Mesodermal cell (in vitro differentiated cells): Measurements from ENCODE around the gene GAB2.

Source experiments
- H3K27ac ChIP-seq: 2 replicates; pipeline ENCODE4 v1.7.0; 2013; ENCODE audit warnings: mild to moderate bottlenecking, low read depth, low read length, moderate library complexity; ENCODE audit not compliant: severe bottlenecking
- H3K36me3 ChIP-seq: 2 replicates; pipeline ENCODE4 v1.7.1; 2013; ENCODE audit warnings: mild to moderate bottlenecking, low read length, moderate library complexity; ENCODE audit not compliant: control insufficient read depth, insufficient read depth
- H3K4me1 ChIP-seq: one replicate; pipeline ENCODE4 v1.7.1; 2013; ENCODE audit warnings: mild to moderate bottlenecking, low read length; ENCODE audit not compliant: insufficient read depth, control insufficient read depth, poor library complexity, severe bottlenecking
- H3K4me3 ChIP-seq: 2 replicates; pipeline ENCODE4 v1.7.0; 2013; ENCODE audit warnings: low read length, control low read depth, mild to moderate bottlenecking; ENCODE audit not compliant: insufficient read depth, poor library complexity, severe bottlenecking; ENCODE audit errors: extremely low read depth
- H3K9me3 ChIP-seq: 2 replicates; pipeline ENCODE4 v1.7.1; 2013; ENCODE audit warnings: mild to moderate bottlenecking, low read length, moderate library complexity; ENCODE audit not compliant: control insufficient read depth
- WGBS, 2 experiments: methylation state at CpG; one replicate each; pipeline ENCODE4 v1.1.5; 2013; ENCODE audit warnings: missing lambda C conversion rate in 2 of 2; ENCODE audit not compliant: insufficient coverage in 2 of 2; 5-methylcytosine and 5-hydroxymethylcytosine counted together

The GAB2 gene

GRCh38 chr11:78450866-78451265 is 33.2 kb upstream of the GAB2 start:
- WGBS, 2 experiments, result 94 to 100% methylated on average over 1 to 2 of the region's 2 CpGs
- no peak overlapping the region for H3K4me3 ChIP-seq

GRCh38 chr11:78449866-78450265 is 32.2 kb upstream of the GAB2 start:
- H3K36me3 ChIP-seq, result no peaks in the 10 kb centered on the region
- no peaks in the 10 kb centered on the region for H3K4me1 ChIP-seq
- WGBS, 2 experiments, result 93 to 96% methylated on average over 3 of the region's 4 CpGs
- no peak overlapping the region for H3K4me3 ChIP-seq
- H3K9me3 ChIP-seq, result no peaks in the 10 kb centered on the region
- H3K27ac ChIP-seq, result no peak overlapping the region

More at GRCh38 chr11:78450866-78451265, 33.2 kb upstream of the GAB2 start:
- Histone ChIP-seq H3K27ac (no peak overlapping the region), H3K4me1 (no peaks in the 10 kb centered on the region), H3K36me3 (no peaks in the 10 kb centered on the region), H3K9me3 (no peaks in the 10 kb centered on the region)

DNA sequence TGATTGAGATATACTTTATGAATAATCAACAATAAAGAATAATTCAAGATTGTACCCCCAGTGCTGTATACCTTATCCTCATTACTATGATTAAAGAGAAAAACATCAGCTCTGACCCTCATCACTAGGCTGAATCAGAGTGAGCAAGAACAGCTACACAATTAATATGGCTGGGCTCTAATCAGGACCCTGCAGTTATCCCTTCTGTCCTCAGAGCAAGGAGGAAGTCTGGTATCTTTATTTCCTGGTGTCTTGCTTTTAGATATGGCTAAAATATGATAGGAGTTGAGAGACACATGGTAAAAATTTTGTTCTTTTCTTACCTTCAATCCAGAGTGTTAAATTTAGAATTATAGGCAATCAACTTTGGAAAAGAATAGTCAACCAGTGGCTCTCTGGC is 28.6 kb upstream of the GAB2 start:
- no peak overlapping the region for H3K27ac ChIP-seq
- no peak overlapping the region for H3K4me3 ChIP-seq

GRCh38 chr11:78444726-78445125 is 27.1 kb upstream of the GAB2 start:
- Histone ChIP-seq H3K4me1 (no peaks in the 10 kb centered on the region), H3K9me3 (no peaks in the 10 kb centered on the region), H3K27ac (no peak overlapping the region), H3K4me3 (no peak overlapping the region), H3K36me3 (peaks cover 29% of the 10 kb centered on the region)
- WGBS, 2 experiments, result 100% methylated on average over 1 of the region's 1 CpG; no CpG with 5 or more reads in 1 of the 2 experiments

More for the DNA sequence above, 28.6 kb upstream of the GAB2 start:
- Histone ChIP-seq H3K36me3 (peaks cover 23% of the 10 kb centered on the region), H3K9me3 (no peaks in the 10 kb centered on the region), H3K4me1 (no peaks in the 10 kb centered on the region)

- no peaks in the 10 kb centered on the region for H3K9me3 ChIP-seq
- 80% methylated on average over 1 of the region's 4 CpGs; no CpG with 5 or more reads in 1 of the 2 experiments for whole genome bisulfite sequencing, 2 experiments
- H3K36me3 ChIP-seq, result peaks cover 33% of the 10 kb centered on the region
- no peaks in the 10 kb centered on the region for H3K4me1 ChIP-seq
- no peak overlapping the region for H3K4me3 ChIP-seq
- H3K27ac ChIP-seq, result no peak overlapping the region
Observed at GRCh38 chr11:78441956-78442355, 24.3 kb upstream of the GAB2 start.

GRCh38 chr11:78438298-78438975 is 20.8 kb upstream of the GAB2 start:
- no peaks in the 10 kb centered on the region for H3K9me3 ChIP-seq
- H3K4me1 ChIP-seq, result no peaks in the 10 kb centered on the region
- H3K36me3 ChIP-seq, result peaks cover 35% of the 10 kb centered on the region
- WGBS, 2 experiments, result 81 to 100% methylated on average over 2 to 3 of the region's 5 CpGs
- no peak overlapping the region for H3K27ac ChIP-seq
- no peak overlapping the region for H3K4me3 ChIP-seq

DNA sequence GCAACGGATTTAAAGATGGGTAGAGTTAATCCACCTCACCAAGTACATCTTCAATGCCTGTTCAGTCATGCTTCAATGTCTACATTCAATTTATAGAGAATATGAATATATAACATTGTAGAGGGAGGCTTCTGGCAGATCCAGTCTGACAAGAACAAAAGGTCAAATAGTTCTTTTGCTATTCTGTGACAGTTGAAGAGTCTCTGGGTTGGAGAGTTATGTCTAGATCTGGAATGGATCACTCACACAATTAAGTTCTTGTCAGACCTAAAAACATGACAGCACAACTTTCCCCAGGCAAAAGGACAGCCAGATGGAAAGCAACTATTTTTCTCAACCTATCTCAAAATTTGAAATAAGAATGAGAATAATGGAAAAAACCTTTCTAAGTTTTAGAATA is 15.3 kb upstream of the GAB2 start:
- Histone ChIP-seq H3K4me1 (no peaks in the 10 kb centered on the region), H3K36me3 (peaks cover 4% of the 10 kb centered on the region), H3K4me3 (no peak overlapping the region), H3K9me3 (no peaks in the 10 kb centered on the region), H3K27ac (no peak overlapping the region)
- WGBS, 2 experiments, result no CpG with 5 or more reads among the region's 1 CpG

DNA sequence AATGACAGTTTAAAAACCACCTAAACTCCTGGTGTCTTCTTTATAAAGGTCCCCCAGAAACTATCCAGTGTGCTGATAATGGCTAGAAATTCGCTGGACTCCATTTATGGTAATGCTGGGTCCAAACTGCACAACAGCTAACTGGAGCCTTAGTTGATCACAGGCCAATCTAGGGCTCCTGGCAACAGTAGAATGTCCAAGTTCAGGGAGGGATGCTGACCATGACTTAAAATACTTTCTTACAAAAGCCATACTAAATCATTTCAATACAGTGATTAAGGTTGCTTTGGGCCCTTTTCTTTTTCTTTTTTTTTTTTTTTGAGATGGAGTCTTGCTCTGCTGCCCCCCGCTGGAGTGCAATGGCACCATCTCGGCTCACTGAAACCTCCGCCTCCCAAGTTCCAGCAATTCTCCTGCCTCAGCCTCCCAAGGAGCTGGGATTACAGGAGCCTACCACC is 14.5 kb upstream of the GAB2 start:
- H3K9me3 ChIP-seq, result no peaks in the 10 kb centered on the region
- WGBS, 2 experiments, result 100% methylated on average over 1 of the region's 4 CpGs
- no peak overlapping the region for H3K27ac ChIP-seq
- H3K36me3 ChIP-seq, result peaks cover 4% of the 10 kb centered on the region
- no peak overlapping the region for H3K4me3 ChIP-seq
- H3K4me1 ChIP-seq, result no peaks in the 10 kb centered on the region

DNA sequence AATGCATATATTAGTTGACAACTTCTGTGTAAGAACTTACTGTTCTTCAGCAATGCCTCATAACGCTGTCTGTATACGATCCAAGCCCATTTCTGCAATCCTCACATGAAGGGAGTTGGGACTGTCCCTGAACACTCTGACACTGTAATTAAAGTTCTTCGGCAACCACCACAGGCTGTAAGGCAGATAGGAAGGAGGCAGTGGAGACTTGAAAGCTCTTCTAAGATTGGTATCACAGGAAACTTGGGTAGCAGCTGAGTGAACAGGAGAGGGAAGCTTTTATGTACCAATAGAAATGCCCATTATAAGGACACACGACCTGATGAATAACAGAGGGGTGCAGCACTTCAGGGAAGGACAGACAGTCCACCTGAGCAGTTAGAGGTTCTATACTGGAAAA is 12.0 kb upstream of the GAB2 start:
- Histone ChIP-seq H3K4me1 (peaks cover 8% of the 10 kb centered on the region), H3K27ac (no peak overlapping the region), H3K36me3 (no peaks in the 10 kb centered on the region), H3K4me3 (no peak overlapping the region), H3K9me3 (no peaks in the 10 kb centered on the region)
- 95 to 96% methylated on average over 3 to 4 of the region's 4 CpGs for WGBS, 2 experiments

- Histone ChIP-seq H3K9me3 (no peaks in the 10 kb centered on the region), H3K27ac (no peak overlapping the region), H3K4me3 (no peak overlapping the region), H3K36me3 (no peaks in the 10 kb centered on the region), H3K4me1 (peaks cover 8% of the 10 kb centered on the region)
Observed at GRCh38 chr11:78429209-78429608, 11.6 kb upstream of the GAB2 start.

DNA sequence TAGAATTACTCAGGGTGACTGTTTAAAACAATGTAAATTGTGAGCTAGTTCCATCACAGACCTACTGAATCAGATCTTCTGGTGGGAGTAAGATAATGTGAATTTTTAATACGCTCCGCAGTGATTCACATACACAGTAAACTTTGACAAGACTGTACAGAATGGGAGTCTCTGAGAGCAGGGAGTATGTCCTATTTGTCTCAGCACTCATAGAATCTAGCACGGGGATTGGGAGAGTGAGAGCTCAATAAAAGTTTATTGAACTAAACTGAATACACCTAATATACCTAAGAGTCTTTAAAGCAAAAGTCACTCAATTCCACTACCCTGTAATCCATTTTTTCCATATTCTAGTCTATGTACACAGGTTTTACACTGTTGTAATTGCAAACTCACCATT is 11.2 kb upstream of the GAB2 start:
- H3K27ac ChIP-seq, result no peak overlapping the region
- H3K36me3 ChIP-seq, result no peaks in the 10 kb centered on the region
- peaks cover 8% of the 10 kb centered on the region for H3K4me1 ChIP-seq
- 100% methylated on average over 1 of the region's 3 CpGs; no CpG with 5 or more reads in 1 of the 2 experiments for WGBS, 2 experiments
- no peak overlapping the region for H3K4me3 ChIP-seq
- no peaks in the 10 kb centered on the region for H3K9me3 ChIP-seq
